Loucy (cell line): ENCODE results near the gene ADAT3.

ENCODE experiments used
- H2AFZ ChIP-seq: fragments of 200-600 bp; sonication (generic); 2 replicates; pipeline ENCODE4 v1.6.0; 2016; ENCODE audit warnings: antibody characterized with exemption, mild to moderate bottlenecking, low read length, moderate library complexity
- H3F3A ChIP-seq: fragments of 200-600 bp; 2 replicates; pipeline ENCODE4 v1.6.0; 2016; ENCODE audit warnings: antibody characterized with exemption, low read depth, mild to moderate bottlenecking
- H3K27me3 ChIP-seq: fragments of 200-600 bp; sonication (generic); 2 replicates; pipeline ENCODE4 v1.6.1; 2014; ENCODE audit warnings: low read length, mild to moderate bottlenecking; ENCODE audit not compliant: insufficient read depth, poor library complexity, severe bottlenecking
- H3K36me3 ChIP-seq: fragments of 200-600 bp; sonication (generic); 2 replicates; pipeline ENCODE4 v1.6.1; 2016; ENCODE audit warnings: low read length; ENCODE audit not compliant: insufficient read depth
- H3K4me1 ChIP-seq: fragments of 200-600 bp; sonication (generic); 2 replicates; pipeline ENCODE4 v1.5.1; 2014; ENCODE audit warnings: low read length, mild to moderate bottlenecking; ENCODE audit not compliant: insufficient read depth, poor library complexity, severe bottlenecking
- H3K4me2 ChIP-seq: fragments of 200-600 bp; sonication (generic); 2 replicates; pipeline ENCODE4 v1.6.0; 2014; ENCODE audit warnings: antibody characterized with exemption, low read length, low read depth, mild to moderate bottlenecking; ENCODE audit not compliant: poor library complexity, severe bottlenecking
- H3K4me3 ChIP-seq: fragments of 200-600 bp; sonication (generic); 2 replicates; pipeline ENCODE4 v1.5.1; 2014; ENCODE audit warnings: low read length, mild to moderate bottlenecking, mixed read lengths; ENCODE audit not compliant: poor library complexity, severe bottlenecking
- H3K79me2 ChIP-seq: fragments of 200-600 bp; sonication (generic); 2 replicates; pipeline ENCODE4 v1.6.1; 2014; ENCODE audit warnings: low read length; ENCODE audit not compliant: insufficient read depth
- H3K9ac ChIP-seq: fragments of 200-600 bp; sonication (generic); 2 replicates; pipeline ENCODE4 v1.6.0; 2014; ENCODE audit warnings: mild to moderate bottlenecking, low read depth, low read length, moderate library complexity; ENCODE audit not compliant: poor library complexity, severe bottlenecking
- H3K9me2 ChIP-seq: fragments of 200-600 bp; sonication (generic); replicated peaks from 2 replicates; pipeline ENCODE4 v1.6.1; 2016; ENCODE audit warnings: low read depth, low read length, mixed read lengths
- H3K9me3 ChIP-seq: fragments of 200-600 bp; sonication (generic); 2 replicates; pipeline ENCODE4 v1.6.1; 2014; ENCODE audit warnings: mild to moderate bottlenecking, antibody characterized with exemption, low read length, low read depth; ENCODE audit not compliant: insufficient read depth
- H4K20me1 ChIP-seq: fragments of 200-600 bp; sonication (generic); 2 replicates; pipeline ENCODE4 v1.6.0; 2014; ENCODE audit warnings: antibody characterized with exemption, low read length, mild to moderate bottlenecking; ENCODE audit not compliant: insufficient read depth, poor library complexity, severe bottlenecking
- EZH2phosphoT487 ChIP-seq: fragments of 200-600 bp; IDR thresholded peaks from 2 replicates; pipeline ENCODE4 v1.6.1; 2018; ENCODE audit warnings: antibody characterized with exemption, mild to moderate bottlenecking, moderate library complexity, borderline replicate concordance
- TF ChIP-seq, protein P1 (sequence below): fragments of 200-600 bp; sonication (generic); conservative IDR thresholded peaks from 2 replicates; pipeline ENCODE4 v1.5.1; 2014; ENCODE audit warnings: mild to moderate bottlenecking, antibody characterized with exemption, low read length

Gene ADAT3

DNA sequence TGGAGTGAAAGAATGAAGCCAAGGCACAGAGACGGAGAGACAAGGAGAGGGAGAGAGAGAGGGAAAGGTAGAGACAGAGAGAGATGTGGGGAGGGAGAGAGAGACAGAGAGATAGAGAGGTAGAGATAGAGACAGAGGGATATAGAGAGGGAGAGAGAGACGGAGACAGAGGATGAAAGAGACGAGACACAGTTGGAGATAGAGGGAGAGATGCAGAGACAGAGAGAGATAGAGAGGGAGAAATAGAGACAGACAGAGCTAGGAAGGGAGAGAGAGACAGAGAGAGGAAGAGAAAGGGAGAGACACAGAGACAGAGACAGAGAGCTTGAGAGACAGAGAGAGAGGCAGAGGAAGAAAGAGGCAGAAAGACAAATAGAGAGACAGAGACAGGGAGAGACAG lies 31.2 kb downstream of the ADAT3 start:
- Histone ChIP-seq H3K4me1 (peaks cover 7% of the 10 kb centered on the region), H3K4me2 (no peak overlapping the region), H3K9ac (no peak overlapping the region), H3K9me2 (no peaks in the 10 kb centered on the region), H3F3A (no peaks in the 10 kb centered on the region), H2AFZ (no peak overlapping the region), H3K9me3 (no peaks in the 10 kb centered on the region), H3K4me3 (no peak overlapping the region), H3K36me3 (no peaks in the 10 kb centered on the region), H4K20me1 (peaks cover under 1% of the 10 kb centered on the region), H3K27me3 (no peaks in the 10 kb centered on the region), H3K79me2 (peaks cover 12% of the 10 kb centered on the region; the same call in 1 of the 2 replicates)
- TF ChIP-seq, protein P1, sequence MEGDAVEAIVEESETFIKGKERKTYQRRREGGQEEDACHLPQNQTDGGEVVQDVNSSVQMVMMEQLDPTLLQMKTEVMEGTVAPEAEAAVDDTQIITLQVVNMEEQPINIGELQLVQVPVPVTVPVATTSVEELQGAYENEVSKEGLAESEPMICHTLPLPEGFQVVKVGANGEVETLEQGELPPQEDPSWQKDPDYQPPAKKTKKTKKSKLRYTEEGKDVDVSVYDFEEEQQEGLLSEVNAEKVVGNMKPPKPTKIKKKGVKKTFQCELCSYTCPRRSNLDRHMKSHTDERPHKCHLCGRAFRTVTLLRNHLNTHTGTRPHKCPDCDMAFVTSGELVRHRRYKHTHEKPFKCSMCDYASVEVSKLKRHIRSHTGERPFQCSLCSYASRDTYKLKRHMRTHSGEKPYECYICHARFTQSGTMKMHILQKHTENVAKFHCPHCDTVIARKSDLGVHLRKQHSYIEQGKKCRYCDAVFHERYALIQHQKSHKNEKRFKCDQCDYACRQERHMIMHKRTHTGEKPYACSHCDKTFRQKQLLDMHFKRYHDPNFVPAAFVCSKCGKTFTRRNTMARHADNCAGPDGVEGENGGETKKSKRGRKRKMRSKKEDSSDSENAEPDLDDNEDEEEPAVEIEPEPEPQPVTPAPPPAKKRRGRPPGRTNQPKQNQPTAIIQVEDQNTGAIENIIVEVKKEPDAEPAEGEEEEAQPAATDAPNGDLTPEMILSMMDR, result no peak
- no peak for TF ChIP-seq EZH2phosphoT487

DNA sequence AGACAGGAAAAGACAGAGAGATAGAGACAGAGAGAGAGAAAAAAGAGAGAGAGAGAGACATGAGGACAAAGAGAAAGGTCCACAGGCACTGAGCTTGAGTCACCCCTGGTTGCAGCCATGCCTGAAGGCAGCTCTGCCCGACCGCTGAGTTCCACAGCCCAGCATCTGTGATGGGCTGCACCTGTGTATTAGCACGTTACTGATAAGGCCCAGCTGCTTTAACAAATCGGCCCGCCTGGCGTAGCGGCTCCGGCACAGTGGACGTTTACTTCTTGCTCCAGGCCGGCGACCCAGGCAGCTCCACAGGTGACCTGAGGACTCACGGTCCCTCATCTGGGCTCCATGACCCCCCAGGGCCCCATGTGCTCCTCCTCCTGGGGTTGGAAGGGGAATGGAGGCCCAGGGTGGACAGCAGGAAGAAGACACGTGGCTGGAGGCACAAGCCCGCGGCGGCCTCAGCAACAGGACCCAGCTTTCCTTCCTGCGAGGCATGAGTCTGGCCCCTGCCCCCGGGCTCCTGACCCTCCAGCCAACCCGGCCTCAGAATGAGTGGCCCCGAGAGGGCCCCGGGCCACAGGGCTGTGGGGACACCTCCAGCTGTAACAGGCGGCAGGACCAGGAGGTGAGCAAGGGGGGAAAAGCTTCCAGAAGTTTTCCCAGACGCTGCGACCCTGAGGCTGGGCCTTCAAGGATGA lies 31.9 kb downstream of the ADAT3 start:
- Histone ChIP-seq H4K20me1 (peaks cover 5% of the 10 kb centered on the region), H3K9me3 (no peaks in the 10 kb centered on the region)

DNA sequence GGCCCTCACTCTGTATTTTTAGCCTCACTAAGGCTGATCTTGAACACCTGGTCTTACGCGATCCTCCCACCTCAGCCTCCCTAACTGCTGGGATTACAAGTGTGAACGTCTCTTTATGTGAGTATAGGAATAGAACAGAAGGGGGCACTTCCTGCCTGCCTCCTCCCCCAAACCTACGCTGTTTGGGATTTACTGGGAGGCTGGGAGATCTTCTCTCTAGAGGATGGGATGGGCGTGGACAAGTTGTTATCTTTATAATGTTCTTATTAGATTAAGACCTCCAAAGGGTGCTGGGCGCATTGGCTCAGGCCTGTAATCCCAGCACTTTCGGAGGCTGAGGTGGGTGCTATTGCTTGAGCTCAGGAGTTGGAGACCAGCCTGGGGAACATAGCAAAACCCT lies 32.9 kb downstream of the ADAT3 start:
- Histone ChIP-seq H3K9me2 (no peaks in the 10 kb centered on the region), H3K27me3 (no peaks in the 10 kb centered on the region), H3K4me2 (no peak overlapping the region), H3K36me3 (no peaks in the 10 kb centered on the region), H3F3A (no peaks in the 10 kb centered on the region; the same call in 1 of the 2 replicates), H3K79me2 (peaks cover 28% of the 10 kb centered on the region), H3K4me3 (no peak overlapping the region), H2AFZ (no peak overlapping the region), H4K20me1 (peaks cover 12% of the 10 kb centered on the region), H3K9me3 (no peaks in the 10 kb centered on the region), H3K9ac (no peak overlapping the region), H3K4me1 (peaks cover 11% of the 10 kb centered on the region)
- TF ChIP-seq EZH2phosphoT487, result no peak
- TF ChIP-seq, protein P1, result no peak

More for the DNA sequence above, 31.9 kb downstream of the ADAT3 start:
- no peaks in the 10 kb centered on the region for H3K27me3 ChIP-seq
- no peak overlapping the region for H2AFZ ChIP-seq
- H3K4me2 ChIP-seq, result no peak overlapping the region
- peaks cover 7% of the 10 kb centered on the region for H3K4me1 ChIP-seq
- no peaks in the 10 kb centered on the region for H3K9me2 ChIP-seq
- H3F3A ChIP-seq, result no peaks in the 10 kb centered on the region; the same call in 1 of the 2 replicates
- no peaks in the 10 kb centered on the region for H3K36me3 ChIP-seq
- no peak overlapping the region for H3K9ac ChIP-seq
- no peak overlapping the region for H3K4me3 ChIP-seq
- TF ChIP-seq, protein P1, result no peak
- no peak for TF ChIP-seq EZH2phosphoT487
- peaks cover 18% of the 10 kb centered on the region; the same call in 1 of the 2 replicates for H3K79me2 ChIP-seq
